Left ventricle myocardium inferior (tissue), 1 donor: ENCODE data around the gene SLC1A7. TPM values are rescaled to one million over a fixed set of nuclear protein-coding genes. Genes with fewer than 3 reads are reported as not detected.

Source experiments
- DNase-seq: peaks from one replicate; pipeline ENCODE4 v3.0.0-alpha.2; 2020
- H3K27ac ChIP-seq: fragments of 200-600 bp; replicated peaks from 2 replicates; pipeline ENCODE4 v1.8.0; 2021
- H3K27me3 ChIP-seq: fragments of 200-600 bp; 2 replicates; pipeline ENCODE4 v1.8.0; 2021; ENCODE audit warnings: low read depth
- H3K36me3 ChIP-seq: fragments of 200-600 bp; 2 replicates; pipeline ENCODE4 v1.8.0; 2021
- H3K4me1 ChIP-seq: fragments of 200-600 bp; 2 replicates; pipeline ENCODE4 v1.8.0; 2021
- H3K4me3 ChIP-seq: fragments of 200-600 bp; 2 replicates; pipeline ENCODE4 v1.8.0; 2021; ENCODE audit warnings: mild to moderate bottlenecking, moderate library complexity
- H3K9me3 ChIP-seq: fragments of 200-600 bp; replicated peaks from 2 replicates; pipeline ENCODE4 v1.8.0; 2021
- intact Hi-C: fragments of 100-400 bp; cut with micrococcal nuclease; formaldehyde crosslinking; loops from one replicate; pipeline ENCODE4 v1.11.0; 2022
- total RNA-seq: library from RNA; stranded (reverse); fragmentation: NEBNext Ultra II Directional; extraction: Animal tissue kit (Norgen Biotek cat#: 25700); gene quantifications from one replicate; pipeline ENCODE4 v1.2.1, GENCODE V29; 2021
- TF ChIP-seq, protein P1 (sequence below): fragments of 200-600 bp; IDR thresholded peaks from 2 replicates; pipeline ENCODE4 v1.8.0; 2021; ENCODE audit warnings: antibody characterized with exemption, mild to moderate bottlenecking, borderline replicate concordance
- donor health status: DM: no; HTN: yes; CAD: no; lungs with severe emphysema.

SLC1A7 gene
- total RNA-seq, 1 donor from 2014 or later = 0.44 TPM

GRCh38 chr1:53140451-53140850, 2.0 kb downstream of the SLC1A7 start:
- Histone ChIP-seq H3K27ac (peak overlapping the region; percentile 28), H3K4me1 (peaks cover 12% of the 10 kb centered on the region), H3K36me3 (no peaks in the 10 kb centered on the region), H3K9me3 (peaks cover 8% of the 10 kb centered on the region), H3K4me3 (no peak overlapping the region), H3K27me3 (no peaks in the 10 kb centered on the region)
- no peak for DNase-seq
- intact Hi-C loops = no loop called here
- TF ChIP-seq, protein P1, sequence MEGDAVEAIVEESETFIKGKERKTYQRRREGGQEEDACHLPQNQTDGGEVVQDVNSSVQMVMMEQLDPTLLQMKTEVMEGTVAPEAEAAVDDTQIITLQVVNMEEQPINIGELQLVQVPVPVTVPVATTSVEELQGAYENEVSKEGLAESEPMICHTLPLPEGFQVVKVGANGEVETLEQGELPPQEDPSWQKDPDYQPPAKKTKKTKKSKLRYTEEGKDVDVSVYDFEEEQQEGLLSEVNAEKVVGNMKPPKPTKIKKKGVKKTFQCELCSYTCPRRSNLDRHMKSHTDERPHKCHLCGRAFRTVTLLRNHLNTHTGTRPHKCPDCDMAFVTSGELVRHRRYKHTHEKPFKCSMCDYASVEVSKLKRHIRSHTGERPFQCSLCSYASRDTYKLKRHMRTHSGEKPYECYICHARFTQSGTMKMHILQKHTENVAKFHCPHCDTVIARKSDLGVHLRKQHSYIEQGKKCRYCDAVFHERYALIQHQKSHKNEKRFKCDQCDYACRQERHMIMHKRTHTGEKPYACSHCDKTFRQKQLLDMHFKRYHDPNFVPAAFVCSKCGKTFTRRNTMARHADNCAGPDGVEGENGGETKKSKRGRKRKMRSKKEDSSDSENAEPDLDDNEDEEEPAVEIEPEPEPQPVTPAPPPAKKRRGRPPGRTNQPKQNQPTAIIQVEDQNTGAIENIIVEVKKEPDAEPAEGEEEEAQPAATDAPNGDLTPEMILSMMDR = no peak

DNA sequence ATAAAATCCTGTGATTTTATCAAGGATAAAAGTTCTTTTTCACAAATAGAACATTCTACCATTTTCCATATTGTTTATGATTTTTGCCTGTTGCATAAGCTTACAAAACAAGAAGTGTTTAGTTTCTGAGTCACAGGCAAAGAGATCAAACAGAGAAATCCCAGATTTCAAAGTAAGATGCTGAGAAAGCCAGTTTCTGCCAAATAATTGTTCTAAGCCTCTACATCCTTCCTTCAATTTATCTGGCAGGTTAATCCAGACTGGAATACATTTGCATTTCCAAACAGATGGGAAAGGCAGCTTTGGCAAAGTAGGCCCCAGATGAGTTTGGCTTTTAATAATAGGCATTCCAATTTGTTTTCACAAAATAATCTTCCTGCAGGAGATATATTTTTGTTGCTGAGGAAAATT, 2.5 kb downstream of the SLC1A7 start:
- intact Hi-C loops = no loop called here
- Histone ChIP-seq H3K4me3 (no peak overlapping the region), H3K4me1 (peaks cover 12% of the 10 kb centered on the region), H3K27me3 (no peaks in the 10 kb centered on the region), H3K36me3 (no peaks in the 10 kb centered on the region), H3K9me3 (peaks cover 8% of the 10 kb centered on the region), H3K27ac (peak overlapping the region; percentile 28)
- DNase-seq = no peak
- TF ChIP-seq, protein P1 = no peak

DNA sequence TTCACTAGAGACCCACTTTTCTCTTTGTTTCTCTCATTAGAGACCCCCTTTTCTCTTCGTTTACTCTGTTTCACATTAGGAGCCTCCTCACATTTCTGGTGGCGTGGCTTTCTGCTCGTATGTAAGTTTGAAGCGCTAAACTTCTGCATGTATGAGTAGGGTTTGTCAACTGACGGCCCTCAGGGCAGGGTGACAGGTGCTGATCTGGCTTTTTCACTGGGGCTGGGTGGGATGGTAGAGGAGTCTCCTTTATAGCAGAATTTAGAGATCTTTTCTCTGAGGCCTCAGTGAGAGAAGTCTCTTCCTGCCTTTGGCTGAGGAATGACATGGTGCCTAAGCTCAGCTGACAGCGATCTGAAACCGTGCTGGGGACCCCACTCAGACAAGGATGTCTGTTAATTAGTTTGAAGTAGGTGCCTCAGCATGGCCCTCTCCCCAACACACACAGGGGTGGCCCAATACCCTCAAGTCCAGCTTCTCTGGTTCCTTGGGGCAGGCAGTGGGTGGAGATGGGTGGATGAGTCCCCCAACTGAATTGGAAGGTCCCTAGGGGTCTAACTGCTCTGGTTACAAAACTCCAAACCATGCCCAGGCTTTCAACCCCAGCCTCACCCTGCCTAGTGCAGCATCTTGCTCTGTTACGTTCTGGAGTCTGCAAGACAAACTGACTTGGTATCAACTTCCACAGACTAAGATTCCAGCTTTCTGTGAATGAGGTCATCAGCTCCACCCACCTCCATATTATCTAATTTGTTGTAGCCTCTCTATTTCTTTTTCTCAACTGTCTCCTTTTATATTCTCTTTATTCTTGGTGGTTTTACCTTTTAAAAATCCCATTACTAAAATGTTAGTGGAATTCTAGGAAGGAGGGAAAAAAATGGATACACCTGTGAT, 3.2 kb downstream of the SLC1A7 start:
- Histone ChIP-seq H3K9me3 (peaks cover 8% of the 10 kb centered on the region), H3K27me3 (no peaks in the 10 kb centered on the region), H3K4me3 (no peak overlapping the region), H3K27ac (peak overlapping the region; percentile 28), H3K4me1 (peaks cover 12% of the 10 kb centered on the region), H3K36me3 (no peaks in the 10 kb centered on the region)
- intact Hi-C loops = no loop called here
- TF ChIP-seq, protein P1 = no peak
- DNase-seq = no peak

DNA sequence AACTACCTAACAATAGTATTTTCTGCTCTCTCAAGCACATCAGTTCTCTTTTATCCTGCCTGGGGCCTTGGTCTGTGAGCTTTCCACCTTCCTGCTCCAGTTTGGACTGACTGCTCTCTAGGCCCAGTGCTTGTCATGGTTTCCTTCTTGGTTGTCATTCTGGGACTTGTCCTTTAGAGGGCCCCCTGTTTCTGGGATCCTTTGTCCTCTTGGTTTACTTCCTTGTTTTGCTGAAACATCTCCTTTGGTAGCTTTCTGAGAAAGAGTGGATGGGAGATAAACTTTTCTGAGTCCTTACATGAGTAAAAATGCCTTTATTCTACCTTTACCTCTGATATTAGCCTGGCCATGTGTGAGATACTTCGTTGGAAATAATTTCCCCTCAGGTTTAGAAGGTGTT, 4.7 kb downstream of the SLC1A7 start:
- no peaks in the 10 kb centered on the region for H3K27me3 ChIP-seq
- DNase-seq = no peak
- H3K4me3 ChIP-seq = no peak overlapping the region
- H3K36me3 ChIP-seq = no peaks in the 10 kb centered on the region
- no peak overlapping the region for H3K27ac ChIP-seq
- H3K4me1 ChIP-seq = peaks cover 12% of the 10 kb centered on the region
- TF ChIP-seq, protein P1 = no peak
- intact Hi-C loops = no loop called here
- H3K9me3 ChIP-seq = peaks cover 8% of the 10 kb centered on the region

DNA sequence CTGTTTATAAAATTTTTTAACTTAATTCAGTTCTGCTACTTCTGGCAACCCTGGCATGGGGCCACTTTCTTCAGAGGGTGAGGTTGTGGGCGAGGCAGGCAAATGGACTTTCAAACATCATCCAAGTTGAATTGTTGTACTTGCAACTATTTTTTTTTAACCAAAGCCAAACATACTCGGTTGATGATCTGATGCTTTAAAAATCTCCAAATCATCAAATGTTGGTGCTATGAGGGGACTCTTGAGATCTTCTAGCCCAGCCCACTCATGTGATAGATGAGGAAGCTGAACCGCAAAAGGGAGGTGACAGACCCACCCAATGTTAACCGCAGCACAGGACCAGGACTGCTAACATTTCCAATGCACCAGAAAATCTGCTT, 6.7 kb downstream of the SLC1A7 start:
- Histone ChIP-seq H3K9me3 (peaks cover 8% of the 10 kb centered on the region), H3K36me3 (no peaks in the 10 kb centered on the region), H3K27me3 (no peaks in the 10 kb centered on the region), H3K4me1 (peaks cover 11% of the 10 kb centered on the region), H3K4me3 (no peak overlapping the region), H3K27ac (peak overlapping the region; percentile 45)
- no peak for DNase-seq
- intact Hi-C loops = no loop called here
- TF ChIP-seq, protein P1 = no peak
